HG03457 (cell line): ENCODE data around the gene ATP10A.

Experiments
- ATAC-seq: cut with Tn5 transposase; IDR thresholded peaks from one replicate; pipeline ENCODE4 v1.9.1; 2021; ENCODE audit warnings: moderate number of reproducible peaks; ENCODE audit not compliant: unreplicated experiment

The ATP10A gene

DNA sequence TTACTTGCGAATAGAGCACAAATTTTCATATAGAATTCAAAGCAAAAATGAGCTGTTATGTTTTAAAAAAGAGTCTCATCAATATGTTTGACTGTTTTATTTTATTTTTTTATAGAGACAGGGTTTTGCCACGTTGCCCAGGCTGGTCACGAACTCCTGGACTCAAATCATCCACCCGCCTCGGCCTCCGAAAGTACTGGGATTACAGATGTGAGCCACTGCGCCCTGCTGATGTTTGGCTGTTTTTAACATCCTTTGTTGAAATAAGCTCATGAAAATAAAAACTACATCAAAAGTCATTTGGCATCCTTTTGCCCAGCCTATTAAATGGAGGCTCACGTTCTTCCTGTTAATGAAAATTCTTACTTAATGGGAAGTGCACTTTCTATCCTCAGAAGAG lies 154.7 kb downstream of the ATP10A start:
- no peak for ATAC-seq

DNA sequence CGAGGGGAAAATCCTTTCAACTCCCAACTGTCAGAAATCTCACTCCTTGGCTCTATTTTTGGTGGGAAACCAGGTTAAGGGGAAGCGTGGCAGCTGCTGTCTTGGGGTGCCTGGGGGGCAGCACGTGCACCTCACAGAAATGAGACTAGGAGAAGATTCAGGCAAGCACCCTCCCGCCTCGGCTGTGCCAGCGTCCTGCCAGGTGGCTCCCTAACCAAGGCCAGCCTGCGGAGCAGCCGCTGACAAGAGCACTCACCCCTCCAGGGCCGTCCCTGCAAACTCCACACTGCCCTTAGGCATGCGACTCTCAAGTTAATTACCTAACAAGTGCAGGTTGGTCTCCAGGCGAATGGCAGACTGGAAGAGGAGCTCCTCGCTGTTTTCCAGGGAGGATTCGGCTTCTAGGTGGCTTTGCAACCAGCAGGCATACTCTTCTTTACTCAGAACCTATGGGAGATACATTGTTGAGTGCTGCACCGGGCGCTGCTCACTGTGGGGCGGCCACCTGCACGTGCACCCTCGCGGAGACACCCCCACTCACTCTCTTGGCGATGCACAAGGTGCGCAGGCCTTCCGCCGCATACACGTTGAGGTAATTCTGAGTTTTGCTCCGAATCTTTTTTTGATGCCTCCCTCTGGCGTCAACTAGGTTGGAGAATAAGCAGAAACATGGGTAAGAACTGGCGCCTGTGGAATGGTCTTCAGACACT lies 155.3 kb downstream of the ATP10A start:
- ATAC-seq: no peak

DNA sequence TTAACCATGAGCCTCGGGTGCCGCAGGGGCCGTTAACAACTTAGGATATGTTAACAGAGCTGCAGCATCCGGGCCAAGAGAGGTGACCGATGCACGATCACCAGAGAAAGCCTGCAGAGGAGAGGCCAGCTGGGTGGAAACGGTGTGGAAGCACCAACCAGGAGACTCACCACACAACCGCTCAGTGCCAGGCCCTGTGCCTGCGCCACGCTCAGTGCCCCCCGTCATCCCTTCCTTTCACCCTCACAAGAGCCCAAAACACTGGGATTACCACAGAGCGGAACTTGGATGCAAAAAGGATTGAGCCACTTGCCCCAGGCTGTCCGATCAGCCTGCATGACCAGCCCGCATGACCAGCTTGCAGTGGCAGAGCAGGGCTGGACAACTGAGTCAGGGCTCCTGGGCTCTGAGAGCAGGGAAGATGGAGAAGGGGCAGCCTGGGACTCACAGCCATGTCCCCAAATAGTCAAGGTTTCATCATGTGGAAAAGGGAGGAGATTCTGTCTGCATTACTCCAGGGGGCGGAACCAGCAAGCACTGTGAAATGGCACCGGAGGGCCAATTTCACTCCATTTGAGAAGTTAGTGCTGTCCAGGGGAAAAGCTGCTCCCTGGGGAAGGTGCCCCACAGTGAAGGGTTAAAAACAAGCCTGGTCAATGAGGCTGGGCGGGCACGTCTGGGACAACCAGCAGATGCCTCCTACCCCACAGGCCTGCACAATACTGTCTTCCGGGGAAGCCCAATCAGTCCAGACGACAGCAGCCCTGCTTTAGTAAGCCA lies 156.8 kb downstream of the ATP10A start:
- no peak for ATAC-seq

DNA sequence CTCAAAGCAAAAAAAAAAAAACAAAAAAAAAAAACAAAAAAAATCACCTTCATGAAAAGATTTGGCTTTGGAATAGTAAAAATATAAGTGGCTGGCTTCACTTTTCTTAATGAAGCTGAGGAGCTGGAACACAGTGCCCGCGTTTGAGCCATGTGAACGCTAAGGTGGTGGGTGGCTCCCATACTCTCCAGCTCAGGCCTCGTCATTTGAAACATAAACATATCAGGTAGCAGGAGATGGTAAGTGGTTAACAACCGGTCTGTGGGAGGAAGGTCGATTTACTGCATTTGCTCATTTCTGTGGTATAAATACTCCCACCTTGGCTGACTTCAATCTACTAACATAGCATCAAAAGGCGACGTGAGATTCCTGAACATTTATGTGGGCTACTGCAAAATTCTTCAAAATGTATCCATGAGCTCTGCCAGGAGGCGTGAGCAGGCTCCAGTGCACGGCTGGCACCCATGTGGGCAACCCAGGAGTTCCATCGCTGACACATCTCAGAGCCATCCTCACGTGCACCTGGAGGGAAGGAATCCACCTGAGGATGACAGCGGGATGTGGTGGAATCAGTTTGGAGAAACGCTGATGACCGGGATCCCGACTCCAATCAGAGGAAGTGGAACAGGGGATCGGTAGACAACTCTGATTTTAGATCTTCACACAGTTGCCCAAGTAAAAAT lies 157.6 kb downstream of the ATP10A start:
- no peak for ATAC-seq

DNA sequence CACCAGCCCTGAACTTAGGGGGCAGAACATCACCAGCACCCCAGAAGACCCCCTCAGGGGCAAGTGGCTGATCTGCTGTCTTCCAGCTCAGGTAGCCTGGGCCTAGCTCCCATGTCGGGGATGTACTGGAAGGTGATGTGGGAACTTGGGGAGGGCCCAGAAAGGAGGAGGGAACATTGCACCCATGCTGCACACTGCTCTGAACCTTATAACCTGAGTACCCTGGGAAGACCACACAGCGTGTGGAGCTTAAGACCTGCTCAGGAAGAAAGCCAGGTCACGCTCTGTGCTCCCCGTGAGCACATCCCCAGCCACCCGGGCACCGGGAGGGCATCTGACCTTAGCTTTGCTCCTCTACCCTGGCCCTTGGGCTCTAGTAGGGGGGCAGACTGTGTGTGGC lies 159.4 kb downstream of the ATP10A start:
- no peak for ATAC-seq

DNA sequence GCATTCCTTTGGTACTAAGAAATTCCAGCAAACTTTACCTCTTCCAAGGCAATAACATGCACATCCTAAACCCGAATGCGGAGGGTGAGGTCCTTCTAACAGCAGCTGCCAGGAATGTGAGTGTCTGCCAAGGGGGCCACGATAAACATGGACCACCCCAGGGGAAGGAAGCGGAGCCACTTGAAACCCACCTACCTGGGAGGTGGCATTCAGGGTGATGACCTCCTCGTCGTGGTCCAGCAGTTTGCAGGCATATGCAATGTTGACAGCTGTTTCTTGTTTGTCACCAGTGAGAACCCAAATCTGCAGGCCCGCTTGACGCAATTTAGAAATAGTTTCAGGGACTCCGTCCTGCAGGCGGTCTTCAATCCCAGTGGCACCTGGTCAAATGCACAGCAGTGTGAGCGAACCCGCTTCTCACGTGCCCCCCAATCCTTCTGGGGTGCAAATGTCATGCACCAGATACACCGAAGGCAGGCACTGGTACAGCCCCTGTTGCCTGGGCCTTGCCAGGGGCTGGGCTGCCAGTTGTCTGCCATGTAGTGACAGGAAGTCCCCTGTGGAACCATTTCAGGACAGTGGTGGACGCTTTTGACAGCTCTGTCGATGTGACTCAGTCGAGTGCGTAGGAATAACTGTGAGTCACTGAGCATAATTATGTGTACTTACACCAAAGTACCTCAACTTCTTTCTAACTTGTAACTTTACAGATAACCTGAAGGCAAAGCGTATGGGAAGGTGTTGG lies 161.2 kb downstream of the ATP10A start:
- ATAC-seq: no peak

DNA sequence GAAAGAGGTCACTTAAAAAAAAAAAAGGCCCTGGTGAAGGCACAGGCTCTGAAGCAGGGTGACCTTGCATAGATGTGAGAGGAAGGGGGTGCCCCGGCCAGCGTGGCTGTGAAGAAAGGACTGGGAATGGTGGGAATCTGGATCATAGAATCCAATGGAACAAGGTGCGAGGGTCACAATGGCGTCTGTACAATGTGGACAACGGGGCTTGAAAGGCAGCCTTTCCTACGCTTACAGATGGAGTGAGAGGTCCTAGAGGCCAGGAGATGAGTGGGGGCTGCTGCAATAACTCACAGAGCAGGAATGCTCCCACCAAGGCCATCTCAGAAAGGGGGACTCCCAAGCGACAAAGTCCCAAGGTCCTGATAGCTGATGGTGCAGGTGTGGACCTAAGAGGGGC lies 162.2 kb downstream of the ATP10A start:
- no peak for ATAC-seq

DNA sequence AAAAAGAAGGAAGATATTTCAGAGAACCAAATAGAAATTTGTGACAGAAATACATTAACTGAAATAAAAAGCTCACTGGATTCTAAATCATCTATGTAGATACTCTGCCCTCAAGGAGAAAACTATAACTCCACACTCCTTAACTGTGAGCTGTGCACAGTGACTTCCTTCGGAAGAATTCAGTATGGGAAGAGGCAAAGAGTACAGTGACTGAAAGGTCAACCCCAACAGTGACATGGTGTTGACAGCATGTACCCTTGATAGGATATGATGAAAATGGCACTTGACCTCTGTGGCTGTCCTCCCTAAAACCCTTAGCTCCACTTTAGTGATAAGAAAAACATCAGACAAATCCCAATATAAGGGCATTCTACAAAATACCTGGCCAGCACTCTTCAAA lies 165.5 kb downstream of the ATP10A start:
- ATAC-seq: no peak

DNA sequence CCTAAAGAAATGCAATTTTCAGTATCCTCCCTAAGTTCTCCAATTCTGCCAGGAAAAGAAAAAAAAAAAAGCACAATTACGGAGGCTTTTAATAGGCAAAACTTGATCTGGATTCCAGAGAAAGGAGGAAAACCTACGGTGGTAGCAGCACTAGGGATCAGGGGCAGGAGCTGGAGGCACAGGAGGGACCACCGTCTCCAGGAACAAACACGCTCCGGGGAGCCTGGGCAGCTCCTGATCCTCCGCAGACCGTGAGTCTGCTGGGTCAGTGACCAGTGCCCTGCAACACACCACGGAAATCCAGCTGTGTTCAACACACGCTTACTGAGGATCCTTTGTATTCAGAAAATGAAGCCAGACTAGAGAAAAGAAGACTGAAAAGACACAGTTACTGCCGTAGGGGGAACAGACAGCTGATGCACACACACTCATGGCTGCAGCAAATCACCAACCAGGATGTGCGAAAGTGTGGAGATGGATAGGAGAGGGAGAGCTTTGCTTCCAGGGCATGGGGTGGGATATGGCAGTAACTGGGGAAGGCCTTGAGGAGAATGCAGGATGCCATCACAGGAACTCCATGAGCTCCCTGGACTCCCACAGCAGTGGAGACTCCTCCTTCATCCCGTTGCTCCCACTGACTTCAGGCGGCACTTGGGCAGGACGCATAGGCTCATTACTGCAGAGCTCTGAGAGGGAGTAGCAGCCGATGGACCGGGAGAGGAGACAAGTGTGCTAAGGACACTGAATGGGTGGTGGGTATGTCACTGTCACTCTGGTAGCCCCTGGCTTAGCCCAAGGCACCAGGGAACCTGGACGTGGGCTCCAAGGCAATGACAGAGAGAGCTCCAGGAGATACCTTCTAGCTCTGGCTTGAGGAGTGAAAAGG lies 167.0 kb downstream of the ATP10A start:
- ATAC-seq: no peak

DNA sequence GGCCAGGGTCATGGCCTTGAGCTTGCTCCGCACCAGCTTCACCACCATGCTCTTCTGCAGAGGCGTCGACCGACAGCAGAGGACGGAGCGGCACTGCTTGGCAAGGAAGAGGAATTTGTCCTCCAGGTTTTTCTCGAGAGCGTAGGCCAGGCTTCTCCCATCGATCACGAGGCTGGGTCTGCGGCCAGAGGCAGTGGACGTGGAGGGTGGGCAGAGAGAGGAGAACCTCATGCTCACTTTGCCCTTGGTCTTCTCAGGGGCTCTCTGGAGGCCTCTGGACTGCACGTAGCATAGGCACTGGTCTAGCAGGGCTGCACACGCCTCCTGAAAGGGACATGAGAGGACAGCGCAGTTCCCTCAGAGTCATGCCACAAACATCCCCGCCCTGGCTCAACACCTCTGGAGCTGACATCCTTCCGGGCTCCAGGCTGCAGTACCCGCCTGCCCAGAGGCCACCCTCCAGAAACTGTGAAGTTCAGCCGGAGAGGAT lies 168.3 kb downstream of the ATP10A start:
- no peak for ATAC-seq

DNA sequence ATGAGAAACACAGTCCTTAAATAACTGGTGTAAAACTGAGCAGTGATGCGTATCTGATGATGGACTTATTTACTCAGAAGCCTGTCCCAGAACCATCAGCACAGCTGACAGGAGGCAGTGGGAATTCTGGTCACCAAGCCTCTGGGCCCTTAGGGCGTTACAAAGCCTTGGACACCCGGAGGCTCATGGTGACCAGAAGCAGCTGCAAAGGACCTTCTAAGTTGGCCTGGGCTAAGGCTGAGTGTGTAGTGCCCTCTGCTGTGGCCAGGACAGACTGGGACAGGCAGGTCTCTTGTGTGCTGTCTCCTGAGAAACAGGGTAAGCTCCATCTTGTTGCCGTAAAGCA lies 168.9 kb downstream of the ATP10A start:
- ATAC-seq: no peak

DNA sequence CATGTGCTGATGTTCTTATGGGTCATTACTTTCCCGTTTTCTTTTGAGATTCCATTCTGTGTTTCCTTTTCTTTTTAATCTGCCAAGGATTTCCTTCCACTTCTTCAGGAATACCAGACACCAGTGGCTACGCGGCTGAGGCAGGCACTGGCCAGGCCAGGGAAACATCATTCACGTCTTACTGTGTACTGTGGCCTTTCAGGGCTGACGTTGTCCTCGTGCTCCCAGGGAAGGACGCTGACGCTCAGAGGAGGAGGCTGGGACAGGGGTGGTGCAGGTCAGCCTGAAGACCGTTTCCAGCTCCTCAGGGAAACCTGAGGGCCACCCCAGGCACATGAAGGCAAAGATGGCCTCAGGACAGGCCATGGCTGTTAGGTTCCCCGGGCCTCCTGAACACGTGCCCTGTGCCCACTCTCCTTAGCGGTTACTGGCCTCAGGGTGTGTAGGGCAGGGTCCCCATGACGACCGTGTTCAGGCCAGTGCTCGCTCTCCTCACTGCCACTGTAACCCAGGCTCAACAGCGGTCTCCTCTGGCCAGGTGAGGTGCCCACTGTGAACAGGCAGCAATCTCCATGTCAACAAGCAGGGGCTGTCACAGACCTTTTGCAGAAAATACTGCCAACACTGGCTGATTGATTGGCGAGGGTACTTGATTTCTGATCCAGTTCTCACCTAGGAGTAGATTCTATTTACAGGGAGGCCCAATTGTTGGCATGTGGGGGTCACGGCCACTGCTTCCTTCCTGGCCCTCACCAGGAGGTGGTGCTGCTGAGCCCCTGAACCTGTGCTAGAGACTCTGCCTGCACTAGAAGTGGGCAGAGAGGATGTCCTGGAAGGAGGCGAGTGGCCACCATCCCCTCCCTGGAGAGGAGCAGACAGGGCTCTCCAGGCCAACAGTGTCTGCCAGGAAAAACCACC lies 169.5 kb downstream of the ATP10A start:
- ATAC-seq: no peak

DNA sequence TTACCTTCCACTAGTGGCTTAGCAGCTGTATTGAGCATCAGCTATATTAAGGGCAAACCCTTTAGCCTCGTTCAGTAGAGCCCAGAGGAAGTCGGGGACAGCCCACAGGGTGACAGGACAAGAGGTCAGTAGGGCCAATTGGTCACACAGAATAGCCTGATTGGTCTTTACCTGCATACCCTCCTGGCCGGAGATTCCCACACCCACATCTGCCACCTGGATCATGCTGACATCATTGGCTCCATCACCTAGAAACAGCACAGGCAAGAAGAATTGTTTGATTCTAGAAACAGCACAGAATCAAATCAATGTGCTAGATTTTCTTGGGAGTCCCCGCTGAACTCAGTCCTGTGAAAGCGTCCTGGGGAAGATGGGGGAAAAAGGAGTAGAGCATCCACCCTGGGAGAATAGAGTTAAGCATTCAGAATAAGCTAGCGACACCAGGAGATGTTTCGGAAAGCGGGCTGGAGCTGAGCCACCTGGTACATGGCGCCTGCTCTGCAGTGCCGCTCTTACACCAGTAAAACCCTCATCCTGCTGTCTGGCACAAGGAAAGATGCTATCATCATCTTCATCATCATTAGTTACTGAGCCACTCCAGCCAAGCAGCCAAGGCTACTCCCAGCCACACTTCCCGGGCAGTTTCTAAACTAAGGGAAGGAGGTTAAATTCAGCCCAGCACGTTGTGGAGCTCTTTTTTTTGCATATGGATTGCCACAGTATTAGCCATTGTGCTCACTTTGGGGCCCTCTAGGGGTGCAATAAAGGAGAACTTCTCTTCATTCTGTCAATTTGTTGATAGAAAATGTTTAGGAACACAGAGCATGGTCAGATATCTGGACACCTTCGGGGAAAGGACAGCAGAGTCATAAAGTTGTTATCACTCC lies 171.3 kb downstream of the ATP10A start:
- no peak for ATAC-seq

DNA sequence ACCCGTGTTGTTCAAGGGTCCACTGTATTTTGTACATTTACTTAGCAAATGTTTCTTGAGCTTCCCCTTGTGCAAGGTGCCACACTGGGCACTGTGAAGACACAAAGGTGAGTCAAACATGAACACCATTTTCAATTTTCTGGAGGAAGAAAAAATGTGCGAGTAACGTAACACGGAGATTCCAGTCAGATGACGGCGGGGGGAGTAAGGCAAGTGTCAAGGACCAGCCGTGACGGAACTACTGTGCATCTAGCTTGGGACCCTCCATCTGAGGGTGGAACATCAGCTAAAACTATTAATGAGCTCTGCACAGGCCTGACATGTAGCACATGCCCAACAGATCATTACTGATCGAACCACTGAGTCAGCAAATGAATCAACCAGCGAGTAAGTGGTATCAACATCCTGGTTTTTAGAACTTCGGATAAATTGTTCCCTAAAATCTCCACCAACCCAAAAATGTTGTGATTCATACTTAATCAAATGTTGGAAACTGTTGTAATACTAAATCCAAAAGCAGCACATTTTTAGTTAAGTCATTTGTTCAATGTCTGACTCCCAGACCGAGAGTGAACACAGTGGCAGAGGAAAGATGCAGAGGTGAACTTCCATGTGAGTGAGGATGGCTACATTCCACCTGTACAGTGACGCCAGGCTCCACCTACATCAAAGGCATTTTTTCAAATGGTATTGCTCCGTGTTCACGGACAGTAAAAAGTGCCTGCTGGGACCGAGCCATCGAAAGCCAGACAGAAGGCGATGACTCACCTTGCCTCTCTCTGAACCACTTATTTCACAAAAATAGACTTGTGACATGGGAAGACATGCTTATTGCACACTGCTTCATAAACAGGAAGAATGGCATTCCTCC lies 172.2 kb downstream of the ATP10A start:
- no peak for ATAC-seq

DNA sequence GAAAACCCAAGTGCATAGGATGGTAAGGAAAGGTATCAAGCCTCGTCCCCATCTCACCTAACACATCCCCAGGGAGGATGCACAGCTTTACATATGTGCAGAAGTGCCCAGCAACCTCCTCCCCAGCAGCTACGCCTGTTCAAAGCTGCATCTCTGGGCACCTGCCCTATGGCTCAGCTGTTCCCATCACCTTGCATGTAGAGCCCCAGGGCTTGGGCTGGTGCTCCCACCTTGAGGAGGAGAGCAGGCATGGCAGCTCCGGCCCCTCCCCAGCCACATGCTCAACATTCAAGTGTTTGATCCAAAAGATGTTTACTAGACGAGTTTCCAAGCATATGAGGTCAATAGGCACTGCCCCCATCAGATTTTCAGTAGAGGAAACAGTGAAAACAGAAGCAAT lies 173.5 kb downstream of the ATP10A start:
- no peak for ATAC-seq

DNA sequence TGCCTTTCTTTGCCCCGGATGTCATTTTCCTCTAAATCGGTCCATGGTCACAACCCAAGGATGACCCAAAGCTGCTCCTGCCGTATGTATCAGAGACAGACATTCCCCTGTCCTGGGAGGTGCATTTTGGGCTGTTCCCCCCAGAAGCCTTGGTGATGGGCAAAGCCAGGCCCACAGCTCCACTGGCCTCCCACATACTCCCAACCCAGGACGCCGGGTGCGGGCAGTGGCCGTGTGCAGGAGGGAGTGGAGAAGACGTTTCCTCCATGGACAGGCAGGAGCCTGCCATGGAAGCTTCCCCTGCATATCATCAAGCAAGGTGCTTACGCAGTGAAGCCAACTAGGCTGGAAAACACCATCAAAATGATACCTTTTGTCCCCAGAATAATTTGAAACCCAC lies 175.0 kb downstream of the ATP10A start:
- no peak for ATAC-seq

DNA sequence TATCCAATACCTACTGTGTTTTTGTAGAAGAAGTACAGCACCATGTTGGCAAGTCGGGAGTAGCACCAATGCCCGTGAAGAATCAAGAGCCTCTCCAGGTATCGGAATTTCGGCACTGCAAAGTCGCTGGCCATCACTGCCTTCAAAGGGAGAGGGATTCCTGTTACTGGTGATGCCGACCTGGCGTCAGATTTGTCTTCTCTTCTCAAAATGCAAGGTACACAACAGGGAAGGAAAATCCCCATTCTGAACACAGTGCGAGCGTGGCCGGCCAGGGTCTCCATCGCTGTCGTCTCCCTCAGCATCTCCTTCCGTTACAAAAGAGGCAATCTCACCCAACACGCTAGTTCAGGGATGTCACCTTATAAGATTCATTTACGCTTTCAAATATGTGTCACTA lies 175.4 kb downstream of the ATP10A start:
- no peak for ATAC-seq
